GM23248 (cell line): Measurements from ENCODE around the gene KRTAP13-1. TPM values are rescaled to one million over a fixed set of nuclear protein-coding genes. Genes with fewer than 3 reads are reported as not detected.

Experiments
- DNase-seq: peaks from one replicate; pipeline ENCODE4 v3.0.0-alpha.2; 2015
- H2AFZ ChIP-seq: fragments of 200-600 bp; sonication (generic); 2 replicates; pipeline ENCODE4 v1.6.1; 2016; ENCODE audit warnings: antibody characterized with exemption
- H3F3A ChIP-seq: fragments of 200-600 bp; sonication (generic); 2 replicates; pipeline ENCODE4 v1.6.1; 2016; ENCODE audit warnings: mild to moderate bottlenecking, antibody characterized with exemption, mixed run types; ENCODE audit not compliant: insufficient read depth
- H3K27ac ChIP-seq: fragments of 200-600 bp; sonication (generic); 2 replicates; pipeline ENCODE4 v1.5.1; 2016; ENCODE audit warnings: mild to moderate bottlenecking
- H3K27me3 ChIP-seq: fragments of 200-600 bp; sonication (generic); replicated peaks from 2 replicates; pipeline ENCODE4 v1.6.1; 2016; ENCODE audit warnings: mild to moderate bottlenecking; ENCODE audit not compliant: insufficient read depth
- H3K36me3 ChIP-seq: fragments of 200-600 bp; sonication (generic); 2 replicates; pipeline ENCODE4 v1.6.1; 2016; ENCODE audit warnings: low read depth, mild to moderate bottlenecking
- H3K4me1 ChIP-seq: fragments of 200-600 bp; sonication (generic); 2 replicates; pipeline ENCODE4 v1.6.1; 2016; ENCODE audit warnings: mild to moderate bottlenecking; ENCODE audit not compliant: insufficient read depth
- H3K4me2 ChIP-seq: fragments of 200-600 bp; sonication (generic); one replicate; pipeline ENCODE4 v1.6.1; 2016; ENCODE audit warnings: mild to moderate bottlenecking; ENCODE audit not compliant: unreplicated experiment
- H3K4me3 ChIP-seq: fragments of 200-600 bp; sonication (generic); 2 replicates; pipeline ENCODE4 v1.5.1; 2016; ENCODE audit warnings: mild to moderate bottlenecking
- H3K79me2 ChIP-seq: fragments of 200-600 bp; sonication (generic); 2 replicates; pipeline ENCODE4 v1.6.1; 2016; ENCODE audit warnings: mild to moderate bottlenecking; ENCODE audit not compliant: insufficient read depth
- H3K9ac ChIP-seq: fragments of 200-600 bp; sonication (generic); 2 replicates; pipeline ENCODE4 v1.6.1; 2016; ENCODE audit warnings: mild to moderate bottlenecking
- H3K9me2 ChIP-seq: fragments of 200-600 bp; sonication (generic); 2 replicates; pipeline ENCODE4 v1.6.1; 2016; ENCODE audit warnings: mixed run types, mild to moderate bottlenecking, moderate library complexity; ENCODE audit not compliant: insufficient read depth
- H3K9me3 ChIP-seq: fragments of 200-600 bp; sonication (generic); one replicate; pipeline ENCODE4 v1.6.1; 2017; ENCODE audit warnings: low read depth
- H4K20me1 ChIP-seq: fragments of 200-600 bp; sonication (generic); 2 replicates; pipeline ENCODE4 v1.6.0; 2016; ENCODE audit not compliant: insufficient read depth
- EZH2 ChIP-seq: fragments of 200-600 bp; sonication (generic); IDR thresholded peaks from 2 replicates; pipeline ENCODE4 v1.6.1; 2018; ENCODE audit warnings: antibody characterized with exemption, mild to moderate bottlenecking; ENCODE audit not compliant: insufficient read depth, poor library complexity, severe bottlenecking
- EZH2phosphoT487 ChIP-seq: fragments of 200-600 bp; sonication (generic); IDR thresholded peaks from 2 replicates; pipeline ENCODE4 v1.6.1; 2018; ENCODE audit warnings: antibody characterized with exemption, moderate library complexity, mild to moderate bottlenecking, low read depth; ENCODE audit not compliant: insufficient read depth
- WGBS, 2 experiments: methylation state at CpG; one replicate each; pipeline ENCODE4 v1.1.6; 2015 to 2017; ENCODE audit warnings: low lambda C conversion rate in 2 of 2, low coverage in 1 of 2; ENCODE audit errors: missing lambda C conversion rate in 2 of 2; 5-methylcytosine and 5-hydroxymethylcytosine counted together
- in situ Hi-C: fragments of 300-500 bp; cut with MboI; formaldehyde crosslinking; loops from 2 replicates; pipeline ENCODE4 v1.15.0; 2020
- polyA plus RNA-seq: library from polyadenylated mRNA; unstranded; fragments of >200 nt; fragmentation: Nextera tagmentation; extraction: Ambion mirVana; gene quantifications from 2 replicates; pipeline ENCODE4 v1.2.1, GENCODE V29; 2016
- total RNA-seq: library from RNA; depleted of rRNA; stranded (reverse); fragments of >200 nt; shearing (Covaris generic); gene quantifications from 2 replicates; pipeline ENCODE4 v1.2.3, GENCODE V29; 2014

Gene KRTAP13-1
- total and polyA plus RNA-seq, 2 experiments from 2014 or later = not detected

DNA sequence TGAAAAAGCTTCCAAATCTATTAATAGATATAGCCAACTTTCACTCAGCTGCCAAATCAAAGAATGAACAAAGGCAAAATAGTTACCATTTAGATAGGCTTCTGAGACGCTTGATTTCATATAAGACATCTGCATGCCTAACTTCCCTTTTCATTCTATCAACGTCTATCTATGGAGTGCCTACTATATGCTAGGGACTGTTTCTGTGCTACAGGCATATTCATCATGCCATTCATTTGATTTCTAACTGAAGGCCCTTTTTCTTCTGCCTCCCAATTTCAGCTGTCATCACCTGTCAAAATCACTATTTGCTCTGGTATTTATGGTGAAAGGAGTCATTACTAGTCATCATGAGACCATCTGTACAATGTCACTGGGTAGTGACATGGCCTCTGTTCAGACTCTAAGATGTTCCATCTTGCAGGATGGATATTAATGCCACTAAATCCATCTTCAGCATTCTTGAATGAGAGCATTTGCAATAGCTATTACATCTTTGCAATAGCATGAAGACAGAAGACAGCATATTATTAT is 4.3 kb upstream of the KRTAP13-1 start:
- H3K9me2 ChIP-seq = no peaks in the 10 kb centered on the region
- no peaks in the 10 kb centered on the region for H3K4me1 ChIP-seq
- no peak overlapping the region for H3K27ac ChIP-seq
- H3K9me3 ChIP-seq = no peaks in the 10 kb centered on the region
- WGBS, 2 experiments = 0% methylated on average over 2 of the region's 2 CpGs
- H3F3A ChIP-seq = no peaks in the 10 kb centered on the region
- in situ Hi-C loops = no loop called here
- H4K20me1 ChIP-seq = no peaks in the 10 kb centered on the region
- H3K27me3 ChIP-seq = no peaks in the 10 kb centered on the region
- no peak for TF ChIP-seq EZH2phosphoT487
- TF ChIP-seq EZH2 = no peak
- DNase-seq = no peak
- H3K36me3 ChIP-seq = no peaks in the 10 kb centered on the region
- H3K4me3 ChIP-seq = no peak overlapping the region
- H3K9ac ChIP-seq = no peak overlapping the region
- no peak overlapping the region for H2AFZ ChIP-seq
- H3K4me2 ChIP-seq = no peak overlapping the region
- no peaks in the 10 kb centered on the region for H3K79me2 ChIP-seq

DNA sequence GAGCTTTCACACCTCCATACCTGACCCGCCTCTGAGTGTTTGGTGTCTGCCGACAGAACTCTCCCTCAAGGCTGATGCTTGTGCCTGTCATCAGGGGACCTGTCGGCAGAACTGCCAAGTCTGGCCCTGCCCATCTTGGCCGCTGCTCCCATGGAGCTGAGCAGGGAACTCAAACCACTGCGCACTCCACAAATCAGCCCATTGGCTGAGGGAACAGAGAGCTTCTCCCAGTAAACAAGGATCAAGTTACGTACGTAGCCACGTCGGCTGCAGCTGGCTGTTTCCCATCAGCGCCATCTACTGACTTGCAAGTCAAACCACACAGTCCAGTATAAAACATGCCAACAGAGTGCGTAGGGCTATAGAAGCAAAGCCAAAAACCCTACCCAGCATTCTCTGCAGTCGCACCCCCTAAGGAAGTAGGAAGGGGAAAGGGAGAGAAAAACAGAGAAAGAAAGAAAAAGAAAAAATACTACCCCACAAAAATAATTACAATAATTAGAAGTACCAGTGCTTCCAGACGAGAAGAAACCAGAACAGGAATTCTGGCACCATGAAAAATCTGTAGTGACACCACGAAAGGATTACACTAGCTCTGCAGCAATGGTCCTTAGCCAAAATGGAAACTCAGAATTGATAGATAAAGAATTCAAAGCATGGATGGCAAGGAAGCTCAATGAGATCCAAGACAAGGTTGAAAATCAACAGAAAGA is 13.1 kb downstream of the KRTAP13-1 start:
- Histone ChIP-seq H3K4me1 (no peaks in the 10 kb centered on the region), H3K27ac (no peak overlapping the region), H3K9me2 (no peaks in the 10 kb centered on the region), H3K9me3 (no peaks in the 10 kb centered on the region), H3K4me2 (no peak overlapping the region), H3K79me2 (no peaks in the 10 kb centered on the region), H3F3A (no peaks in the 10 kb centered on the region), H3K27me3 (no peaks in the 10 kb centered on the region), H3K4me3 (no peak overlapping the region), H3K36me3 (no peaks in the 10 kb centered on the region), H2AFZ (no peak overlapping the region), H3K9ac (no peak overlapping the region), H4K20me1 (no peaks in the 10 kb centered on the region)
- in situ Hi-C loops = no loop called here
- peak; percentile 49 for DNase-seq
- no peak for TF ChIP-seq EZH2phosphoT487
- no peak for TF ChIP-seq EZH2
- WGBS, 2 experiments = 13 to 19% methylated on average over 14 of the region's 14 CpGs

DNA sequence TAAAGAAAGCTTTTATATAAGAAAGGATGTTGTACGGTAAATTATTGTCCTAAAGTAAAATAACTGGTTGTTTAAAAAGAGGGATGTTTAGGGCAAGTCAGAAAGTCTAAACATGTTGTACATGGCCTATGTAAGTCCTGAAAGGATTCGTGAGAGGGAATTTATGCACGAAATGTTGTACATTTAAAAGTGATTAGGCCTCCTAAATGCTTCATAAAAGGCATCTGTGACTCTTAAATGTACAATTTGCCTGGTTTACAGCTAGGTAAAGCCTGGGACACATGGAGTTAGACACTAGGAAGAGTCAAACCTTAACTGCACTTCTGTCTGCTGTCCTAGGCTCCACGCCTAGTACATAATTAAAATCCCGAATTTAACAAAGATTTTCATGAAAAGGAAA is 20.2 kb downstream of the KRTAP13-1 start:
- TF ChIP-seq EZH2phosphoT487 (no peak), EZH2 (no peak)
- in situ Hi-C loops = no loop called here
- Histone ChIP-seq H3K9ac (no peak overlapping the region), H3K27ac (no peak overlapping the region), H3F3A (no peaks in the 10 kb centered on the region), H3K4me3 (no peak overlapping the region), H3K36me3 (no peaks in the 10 kb centered on the region), H3K4me1 (no peaks in the 10 kb centered on the region), H2AFZ (no peak overlapping the region), H3K9me3 (no peaks in the 10 kb centered on the region), H4K20me1 (no peaks in the 10 kb centered on the region), H3K27me3 (no peaks in the 10 kb centered on the region), H3K79me2 (no peaks in the 10 kb centered on the region), H3K4me2 (no peak overlapping the region), H3K9me2 (no peaks in the 10 kb centered on the region)
- WGBS, 2 experiments = 10 to 15% methylated on average over 5 of the region's 5 CpGs
- DNase-seq = no peak

DNA sequence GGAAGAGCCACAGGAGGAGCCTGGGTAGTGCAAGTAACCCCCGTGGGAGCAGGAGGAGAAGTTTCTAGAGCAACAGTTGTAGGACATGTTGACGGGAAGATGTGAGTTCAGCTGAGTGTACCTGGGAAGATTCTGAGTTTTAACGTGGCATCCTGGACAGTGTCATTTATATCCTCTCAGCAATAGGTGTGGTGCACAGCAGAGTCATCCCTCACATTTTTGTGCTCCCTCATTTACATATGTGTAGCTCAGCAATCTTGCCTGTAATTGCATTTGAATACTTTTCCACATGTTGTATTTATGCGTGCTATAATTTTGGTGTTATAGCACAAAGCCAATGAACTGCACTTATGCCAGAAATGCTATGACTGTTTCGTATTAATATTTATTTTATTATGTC is 30.0 kb downstream of the KRTAP13-1 start, which contains the start of gene KRTAP13-3:
Gene KRTAP13-3, minus strand, starts transcription at position 101 of the 400 bp plus-strand sequence. Its CDS starts 14 bp downstream, at position 87.
- Histone ChIP-seq H3K79me2 (no peaks in the 10 kb centered on the region), H3K4me1 (no peaks in the 10 kb centered on the region), H3K9me3 (no peaks in the 10 kb centered on the region), H3F3A (no peaks in the 10 kb centered on the region), H3K9ac (no peak within 1 kb of the TSS), H3K4me2 (no peak within 1 kb of the TSS), H4K20me1 (no peaks in the 10 kb centered on the region), H3K4me3 (no peak within 1 kb of the TSS), H3K9me2 (no peaks in the 10 kb centered on the region), H2AFZ (no peak within 1 kb of the TSS), H3K27me3 (no peaks in the 10 kb centered on the region), H3K27ac (no peak within 1 kb of the TSS), H3K36me3 (no peaks in the 10 kb centered on the region)
- in situ Hi-C loops = no loop called here
- WGBS, 2 experiments = 24 to 27% methylated on average over 5 of the region's 5 CpGs
- no peak for DNase-seq
- TF ChIP-seq EZH2phosphoT487 (no peak), EZH2 (no peak)
